Thoracic aorta (tissue), 2 donors: ENCODE results near the gene TXNRD2. TPM values are rescaled to one million over a fixed set of nuclear protein-coding genes. Genes with fewer than 3 reads are reported as not detected.

ENCODE experiments used
- ATAC-seq: fragments of 150-250 bp; one replicate; pipeline ENCODE4 v1.8.0; 2017; ENCODE audit warnings: low read depth; ENCODE audit not compliant: insufficient number of reproducible peaks, low FRiP score
- DNase-seq: peaks from one replicate; pipeline ENCODE4 v3.0.0-alpha.2; 2020; ENCODE audit warnings: low spot score
- H3K27ac ChIP-seq, 2 donors: fragments of 200-600 bp; sonication (generic); 1 replicate in 1 of 2; 2 replicates in 1 of 2; pipeline ENCODE4 v1.5.1; 2016; ENCODE audit warnings: mild to moderate bottlenecking in 2 of 2, moderate library complexity in 2 of 2
- H3K27me3 ChIP-seq: fragments of 200-600 bp; sonication (generic); replicated peaks from 2 replicates; pipeline ENCODE4 v1.6.0; 2016; ENCODE audit warnings: mild to moderate bottlenecking; ENCODE audit not compliant: insufficient read depth
- H3K36me3 ChIP-seq: fragments of 200-600 bp; sonication (generic); one replicate; pipeline ENCODE4 v1.5.1; 2016
- H3K4me1 ChIP-seq, 2 donors: fragments of 200-600 bp; sonication (generic); 1 replicate in 1 of 2; 2 replicates in 1 of 2; pipeline versions ENCODE4 v1.5.1 to v1.6.0; 2016; ENCODE audit warnings: low read depth in 2 of 2, mild to moderate bottlenecking in 1 of 2; ENCODE audit not compliant: control insufficient read depth in 1 of 2
- H3K4me3 ChIP-seq: fragments of 200-600 bp; sonication (generic); 2 replicates; pipeline ENCODE4 v1.5.1; 2016; ENCODE audit warnings: mild to moderate bottlenecking
- H3K9me3 ChIP-seq: fragments of 200-600 bp; sonication (generic); 2 replicates; pipeline ENCODE4 v1.5.1; 2016
- total RNA-seq, 2 donors: library from RNA; depleted of rRNA; stranded (reverse); fragments of >200 nt; gene quantifications; one replicate each; pipeline versions ENCODE4 v1.1.0 to v1.2.3, GENCODE V29; 2016
- TF ChIP-seq, protein P1 (sequence below): fragments of 200-600 bp; sonication (generic); IDR thresholded peaks from one replicate; pipeline ENCODE4 v1.5.1; 2019; ENCODE audit warnings: antibody characterized with exemption

Gene TXNRD2
- total RNA-seq, 2 donors from 2014 or later = 27.4 to 37.6 TPM

DNA sequence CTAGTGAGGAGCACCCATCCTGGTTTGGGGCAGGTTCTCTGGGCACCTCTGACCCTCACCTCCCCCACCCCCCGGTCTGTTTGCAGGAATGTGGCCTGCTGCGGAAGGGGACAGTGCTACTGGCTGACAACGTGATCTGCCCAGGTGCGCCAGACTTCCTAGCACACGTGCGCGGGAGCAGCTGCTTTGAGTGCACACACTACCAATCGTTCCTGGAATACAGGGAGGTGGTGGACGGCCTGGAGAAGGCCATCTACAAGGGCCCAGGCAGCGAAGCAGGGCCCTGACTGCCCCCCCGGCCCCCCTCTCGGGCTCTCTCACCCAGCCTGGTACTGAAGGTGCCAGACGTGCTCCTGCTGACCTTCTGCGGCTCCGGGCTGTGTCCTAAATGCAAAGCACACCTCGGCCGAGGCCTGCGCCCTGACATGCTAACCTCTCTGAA lies 26.9 kb upstream of the TXNRD2 start:
- Histone ChIP-seq H3K9me3 (no peaks in the 10 kb centered on the region), H3K4me3 (no peak overlapping the region), H3K27me3 (no peaks in the 10 kb centered on the region), H3K27ac (no peak overlapping the region), H3K4me1 (peaks cover 0 to 5% of the 10 kb centered on the region in 2 donors), H3K36me3 (peaks cover 53% of the 10 kb centered on the region)
- no peak for DNase-seq
- TF ChIP-seq, protein P1, sequence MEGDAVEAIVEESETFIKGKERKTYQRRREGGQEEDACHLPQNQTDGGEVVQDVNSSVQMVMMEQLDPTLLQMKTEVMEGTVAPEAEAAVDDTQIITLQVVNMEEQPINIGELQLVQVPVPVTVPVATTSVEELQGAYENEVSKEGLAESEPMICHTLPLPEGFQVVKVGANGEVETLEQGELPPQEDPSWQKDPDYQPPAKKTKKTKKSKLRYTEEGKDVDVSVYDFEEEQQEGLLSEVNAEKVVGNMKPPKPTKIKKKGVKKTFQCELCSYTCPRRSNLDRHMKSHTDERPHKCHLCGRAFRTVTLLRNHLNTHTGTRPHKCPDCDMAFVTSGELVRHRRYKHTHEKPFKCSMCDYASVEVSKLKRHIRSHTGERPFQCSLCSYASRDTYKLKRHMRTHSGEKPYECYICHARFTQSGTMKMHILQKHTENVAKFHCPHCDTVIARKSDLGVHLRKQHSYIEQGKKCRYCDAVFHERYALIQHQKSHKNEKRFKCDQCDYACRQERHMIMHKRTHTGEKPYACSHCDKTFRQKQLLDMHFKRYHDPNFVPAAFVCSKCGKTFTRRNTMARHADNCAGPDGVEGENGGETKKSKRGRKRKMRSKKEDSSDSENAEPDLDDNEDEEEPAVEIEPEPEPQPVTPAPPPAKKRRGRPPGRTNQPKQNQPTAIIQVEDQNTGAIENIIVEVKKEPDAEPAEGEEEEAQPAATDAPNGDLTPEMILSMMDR = no peak
- ATAC-seq = no peak

DNA sequence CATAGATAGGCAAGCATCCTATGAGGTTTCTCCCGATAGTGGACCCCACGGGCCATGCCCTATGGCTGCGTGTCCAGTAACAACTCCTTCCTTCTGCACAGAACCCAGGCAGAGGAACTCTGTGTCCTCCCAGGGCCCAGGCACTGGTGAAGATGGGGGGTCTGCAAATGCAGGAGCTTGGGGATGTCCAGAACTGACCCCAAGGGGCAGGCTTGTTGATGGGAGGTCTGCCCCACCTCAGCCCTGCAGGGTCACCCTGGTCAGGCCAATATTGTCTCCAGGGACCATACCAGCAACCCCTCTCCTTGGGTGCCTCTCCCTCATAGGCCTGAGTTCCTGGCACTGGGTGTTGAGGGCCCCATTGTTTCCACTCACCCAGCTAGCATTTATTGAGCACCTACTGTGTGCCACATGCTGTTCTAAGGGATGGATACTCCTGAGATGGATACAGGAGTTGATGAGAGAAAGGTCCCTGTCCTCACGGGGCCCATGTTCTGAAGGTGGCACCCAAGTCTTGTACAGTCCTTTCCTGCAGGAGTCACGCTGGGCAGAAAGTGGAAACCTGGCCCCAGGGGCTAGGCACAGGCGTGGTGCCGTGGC lies 26.3 kb upstream of the TXNRD2 start:
- TF ChIP-seq, protein P1 = no peak
- no peak overlapping the region for H3K4me3 ChIP-seq
- H3K27me3 ChIP-seq = no peaks in the 10 kb centered on the region
- H3K4me1 ChIP-seq = peaks cover 0 to 7% of the 10 kb centered on the region in 2 donors
- H3K9me3 ChIP-seq = no peaks in the 10 kb centered on the region
- DNase-seq = no peak
- no peak overlapping the region for H3K27ac ChIP-seq
- no peak for ATAC-seq
- peaks cover 50% of the 10 kb centered on the region for H3K36me3 ChIP-seq

- Histone ChIP-seq H3K4me1 (peaks cover 0 to 15% of the 10 kb centered on the region in 2 donors), H3K4me3 (no peak overlapping the region), H3K27me3 (no peaks in the 10 kb centered on the region), H3K36me3 (peaks cover 46% of the 10 kb centered on the region), H3K27ac (peak overlapping the region in 1 of 2 donors; percentile 22), H3K9me3 (no peaks in the 10 kb centered on the region)
- DNase-seq = no peak
- no peak for ATAC-seq
- TF ChIP-seq, protein P1 = no peak
Observed at GRCh38 chr22:19966908-19967750, 25.5 kb upstream of the TXNRD2 start.

- peaks cover 39% of the 10 kb centered on the region for H3K36me3 ChIP-seq
- peak overlapping the region in 1 of 2 donors; percentile 22 for H3K27ac ChIP-seq
- TF ChIP-seq, protein P1 = peak; percentile 24
- H3K4me1 ChIP-seq = peaks cover 0 to 19% of the 10 kb centered on the region in 2 donors
- H3K4me3 ChIP-seq = no peak overlapping the region
- ATAC-seq = no peak
- no peak for DNase-seq
- H3K9me3 ChIP-seq = no peaks in the 10 kb centered on the region
- no peaks in the 10 kb centered on the region for H3K27me3 ChIP-seq
Observed at GRCh38 chr22:19965771-19966709, 24.4 kb upstream of the TXNRD2 start.
